GM20431 (cell line): ENCODE results near the gene CLK2.

Experiments
- in situ Hi-C: fragments of 300-500 bp; cut with MseI, MboI; formaldehyde crosslinking; loops from one replicate; pipeline ENCODE4 v1.15.0; 2020; ENCODE audit warnings: low sequenced_read_pairs; ENCODE audit not compliant: unreplicated experiment

Gene CLK2

DNA sequence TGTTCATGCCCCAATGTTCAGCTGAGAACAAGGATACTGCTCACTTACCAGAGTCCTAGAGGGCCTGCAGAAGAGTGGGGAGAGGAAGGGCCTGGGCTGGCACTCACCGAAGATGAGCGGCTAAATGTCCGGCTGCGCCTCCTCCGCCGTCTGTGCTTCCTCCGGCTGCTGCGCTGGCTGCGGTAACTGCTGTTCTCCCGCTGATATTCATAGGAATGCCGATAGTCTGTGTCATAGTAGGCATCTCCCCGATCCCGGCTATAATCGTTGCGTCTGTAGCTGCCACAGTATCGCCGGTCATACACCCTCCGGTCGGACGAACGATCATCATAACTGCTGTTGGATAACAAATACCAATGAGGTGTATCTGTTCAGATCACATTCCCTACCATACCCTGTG is 3.9 kb downstream of the CLK2 start:
- in situ Hi-C loops: no loop called here

DNA sequence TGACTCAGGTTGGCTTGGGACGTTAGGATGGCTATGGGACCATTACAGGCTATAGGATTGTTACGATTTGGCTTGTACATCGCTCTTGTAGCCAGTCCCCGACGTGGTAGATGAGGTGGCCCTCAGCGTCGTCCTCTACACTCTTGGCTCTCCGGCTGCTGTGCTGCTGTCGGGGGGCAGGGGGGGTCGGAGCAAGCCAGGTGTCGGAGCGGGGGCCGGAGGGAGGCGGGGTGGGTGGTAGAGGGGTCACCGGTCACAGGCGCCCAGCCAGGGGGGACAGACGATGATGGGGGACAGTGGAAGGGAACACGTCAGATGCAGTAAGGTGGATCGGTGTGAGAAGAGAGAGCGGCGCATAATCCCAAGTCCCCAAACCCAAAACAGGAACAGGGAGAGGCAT is 4.7 kb downstream of the CLK2 start:
- in situ Hi-C loops: no loop called here

DNA sequence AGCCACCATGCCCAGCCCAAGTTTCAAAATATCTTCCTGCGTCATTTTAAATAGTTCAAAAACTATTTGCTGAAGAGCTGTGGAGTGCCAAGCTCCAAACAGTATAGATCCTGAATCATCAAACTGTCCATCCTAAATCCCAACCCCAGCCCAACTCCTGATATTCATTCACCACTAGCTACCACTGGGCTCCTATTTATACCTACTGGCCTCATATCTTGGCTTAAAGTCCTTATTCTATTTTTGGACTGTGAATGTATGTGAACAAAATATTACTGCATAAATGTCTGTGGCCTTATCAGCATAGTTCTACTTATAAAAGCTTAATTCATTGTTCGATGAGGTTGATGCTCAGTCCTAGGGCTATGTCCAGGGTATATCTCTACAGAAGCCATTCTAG is 5.9 kb downstream of the CLK2 start:
- in situ Hi-C loops: no loop called here

DNA sequence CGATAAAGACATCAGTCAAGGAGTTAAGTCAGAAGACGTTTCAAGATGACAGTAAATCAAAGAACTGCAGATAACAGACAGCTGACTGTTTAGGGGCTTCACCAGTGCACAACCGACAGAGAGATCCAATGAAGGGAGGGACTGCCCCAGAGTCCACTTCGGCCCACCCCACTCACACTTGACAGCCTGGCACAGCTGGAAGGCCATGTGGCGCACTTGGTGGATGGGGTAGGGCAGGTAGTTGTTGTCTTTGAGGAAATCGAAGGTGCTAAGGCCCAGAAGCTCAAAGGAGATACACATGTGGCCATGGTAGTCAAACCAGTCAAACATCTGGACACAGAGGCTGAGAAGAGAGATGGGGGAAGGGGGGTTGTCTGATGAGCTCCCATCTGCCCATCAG is 6.8 kb downstream of the CLK2 start:
- in situ Hi-C loops: no loop called here

DNA sequence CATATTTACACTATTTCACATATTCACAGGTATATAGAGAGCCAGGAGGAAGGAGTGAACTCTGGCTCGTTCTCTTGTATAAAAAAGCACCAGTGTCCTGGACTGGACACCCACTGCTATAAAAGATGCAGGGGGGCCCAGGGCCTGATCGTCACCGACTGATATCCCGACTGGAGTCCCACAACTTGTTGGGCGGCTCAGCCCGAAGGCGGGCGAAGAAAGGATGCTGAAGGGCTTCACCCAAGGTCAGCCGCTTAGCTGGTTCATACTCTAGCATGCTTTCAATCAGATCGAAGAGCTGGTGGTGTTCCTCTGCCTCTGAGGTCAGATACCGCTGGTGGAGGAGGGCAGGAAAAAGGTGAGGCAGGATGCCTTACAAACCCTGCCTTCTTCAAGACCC is 10.2 kb downstream of the CLK2 start:
- in situ Hi-C loops: no loop called here

DNA sequence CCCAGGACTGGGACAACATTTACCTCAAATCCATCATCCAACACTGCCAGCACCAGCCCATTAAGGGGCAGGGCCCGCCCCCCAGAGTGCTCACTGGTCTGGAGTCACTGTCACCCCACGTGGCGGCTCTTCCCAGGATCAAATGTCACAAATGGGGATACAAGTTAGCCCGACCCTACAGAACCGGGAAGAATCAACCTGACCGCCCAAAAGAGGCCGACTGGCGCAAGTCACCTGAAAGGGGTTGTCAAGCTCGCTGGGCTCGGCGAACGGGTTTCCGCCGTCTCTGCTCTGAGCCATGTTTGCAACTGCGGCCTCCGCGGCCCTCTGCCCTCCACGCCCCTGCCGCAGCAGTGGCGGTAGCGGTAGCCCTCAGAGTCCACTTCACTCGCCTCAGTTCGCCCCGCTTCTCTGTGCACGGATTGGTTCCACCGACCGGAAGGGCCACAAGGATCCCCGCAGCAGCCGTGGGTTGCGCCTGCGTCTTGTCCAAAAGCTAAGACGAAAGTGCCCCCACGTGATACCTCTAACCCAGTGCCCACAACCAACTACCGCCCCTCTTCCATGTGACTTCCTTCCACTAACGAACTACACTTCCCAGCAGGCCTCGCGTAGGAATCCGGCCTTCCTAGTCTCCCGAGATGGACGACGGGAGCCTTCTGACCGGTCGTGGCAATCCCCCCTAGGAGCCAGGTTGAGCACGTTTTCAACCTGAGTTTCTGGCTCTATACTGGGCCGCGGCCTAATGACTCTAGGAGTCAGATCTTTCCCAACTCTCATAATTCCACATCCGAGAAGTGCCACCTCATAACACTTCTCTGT is 11.2 kb downstream of the CLK2 start, which contains the start of gene SCAMP3:
Gene SCAMP3 (minus strand): TSS at position 509 of the 822 bp plus-strand sequence. CDS start 209 bp downstream, at position 300.
- in situ Hi-C loops: no loop called here

DNA sequence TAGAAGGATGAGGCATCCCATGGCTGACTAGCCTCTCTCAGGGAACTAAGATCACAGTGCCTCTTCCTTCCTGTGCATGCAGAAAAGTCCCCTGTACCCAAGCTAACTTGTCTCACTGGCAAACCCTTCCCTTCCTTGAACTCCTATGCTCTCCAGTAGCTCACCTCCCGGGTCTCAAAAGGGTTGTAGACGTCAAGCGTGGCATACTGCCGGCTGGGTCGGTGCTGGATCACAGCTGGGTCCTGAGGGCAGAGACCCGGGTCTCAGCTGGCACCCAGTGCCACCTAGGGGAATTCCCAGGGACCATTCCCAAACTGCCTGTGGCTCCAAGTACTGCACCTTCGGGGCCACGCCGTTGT is 11.8 kb downstream of the CLK2 start:
- in situ Hi-C loops: no loop called here

DNA sequence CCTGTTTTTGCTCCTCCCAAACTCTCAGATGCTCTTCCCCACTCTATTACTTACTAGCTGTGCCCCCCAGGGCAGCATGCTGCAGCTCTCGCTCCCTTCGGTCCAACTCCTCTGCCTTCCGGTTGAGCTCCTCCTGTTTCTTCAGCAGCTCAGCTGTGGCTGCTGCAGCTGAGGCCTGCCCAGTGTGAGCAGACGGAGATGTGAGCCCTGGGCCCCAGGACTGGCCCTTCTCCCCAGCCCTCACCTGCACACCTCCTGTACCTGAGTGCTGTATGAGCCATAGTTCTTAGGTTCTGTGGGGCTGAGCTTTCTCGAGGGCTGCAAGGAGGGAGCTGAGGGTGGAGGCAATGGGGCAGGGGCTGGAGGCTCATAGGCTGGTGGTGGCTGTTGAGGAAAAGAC is 13.0 kb downstream of the CLK2 start:
- in situ Hi-C loops: no loop called here

DNA sequence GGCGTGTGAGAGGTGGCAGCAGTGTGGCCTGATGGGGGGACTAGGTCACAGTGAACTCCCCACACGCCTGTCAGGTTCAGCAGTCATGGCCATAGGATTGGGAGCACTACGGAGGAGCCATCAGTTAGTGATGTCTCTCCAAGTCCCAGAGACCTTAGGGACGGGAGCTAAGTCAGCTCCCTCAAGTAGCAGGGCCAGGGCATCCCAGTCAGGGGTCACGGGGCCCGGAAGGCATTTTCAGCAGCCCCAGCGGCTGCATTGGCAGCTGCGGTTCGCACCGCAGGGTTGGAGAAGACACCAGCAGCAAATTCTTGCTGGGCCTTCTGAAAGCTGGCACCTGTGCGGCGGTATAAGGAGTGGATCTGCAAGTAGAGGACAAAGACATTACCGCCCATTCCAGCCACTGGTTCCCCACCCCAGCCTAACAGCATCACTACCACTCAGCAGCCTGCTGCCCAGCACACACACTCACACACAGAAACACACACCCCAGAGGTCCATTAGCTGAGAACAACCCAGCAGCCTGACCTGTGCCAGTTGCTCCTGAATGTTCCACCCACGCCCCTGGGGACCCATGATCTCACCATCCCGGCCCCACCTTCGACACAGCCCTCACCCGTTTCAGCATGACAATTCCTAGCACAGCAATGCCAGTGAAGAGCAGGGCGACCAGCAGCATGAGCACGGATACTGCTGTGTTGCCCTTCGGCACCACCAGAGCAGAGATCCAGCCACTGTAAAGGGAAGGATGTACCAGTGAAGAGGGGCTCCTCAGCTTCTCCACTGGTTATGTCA is 17.0 kb downstream of the CLK2 start:
- in situ Hi-C loops: no loop called here

DNA sequence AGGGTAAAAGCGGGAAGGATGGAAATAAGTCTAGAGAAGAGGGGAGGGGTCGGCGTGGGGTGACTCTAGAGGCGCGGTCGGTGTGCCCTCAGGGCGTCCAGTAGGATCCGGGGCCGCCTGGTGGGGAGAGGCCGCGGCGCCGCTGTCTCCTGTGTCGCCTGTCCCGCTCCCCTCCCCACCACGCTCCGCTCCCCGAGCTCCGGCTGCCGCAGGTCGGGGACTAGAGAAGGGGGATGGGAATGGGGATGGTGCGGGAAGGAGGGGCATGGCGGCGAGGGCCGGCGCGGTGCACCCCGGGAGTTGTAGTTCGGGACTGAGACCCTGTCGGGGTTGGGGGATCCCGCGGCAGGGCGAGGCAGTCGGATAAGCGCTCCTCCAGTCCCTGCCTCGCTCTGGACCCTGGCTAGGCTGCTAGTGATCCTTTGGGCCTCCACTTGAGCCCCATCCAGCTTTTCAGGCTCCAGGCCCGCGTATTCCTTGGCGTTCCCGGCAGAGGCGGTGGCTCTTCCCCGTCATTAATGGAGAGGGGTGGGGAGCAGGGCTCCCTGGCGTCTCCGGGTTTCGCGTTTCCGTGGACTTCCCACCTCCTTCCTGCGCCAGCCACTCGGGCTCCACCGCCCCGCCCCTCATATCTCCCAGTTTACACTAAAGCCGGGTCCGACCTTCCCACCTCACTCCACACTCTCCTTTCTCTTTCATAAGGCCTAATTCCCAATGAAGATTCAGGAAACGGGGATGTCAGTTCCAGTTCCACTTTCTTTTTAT is 17.9 kb downstream of the CLK2 start, which contains the start of gene ENTREP3:
Gene ENTREP3 (minus strand): TSS at position 241 of the 765 bp plus-strand sequence. CDS start 606 bp downstream, outside the sequence.
- in situ Hi-C loops: no loop called here

DNA sequence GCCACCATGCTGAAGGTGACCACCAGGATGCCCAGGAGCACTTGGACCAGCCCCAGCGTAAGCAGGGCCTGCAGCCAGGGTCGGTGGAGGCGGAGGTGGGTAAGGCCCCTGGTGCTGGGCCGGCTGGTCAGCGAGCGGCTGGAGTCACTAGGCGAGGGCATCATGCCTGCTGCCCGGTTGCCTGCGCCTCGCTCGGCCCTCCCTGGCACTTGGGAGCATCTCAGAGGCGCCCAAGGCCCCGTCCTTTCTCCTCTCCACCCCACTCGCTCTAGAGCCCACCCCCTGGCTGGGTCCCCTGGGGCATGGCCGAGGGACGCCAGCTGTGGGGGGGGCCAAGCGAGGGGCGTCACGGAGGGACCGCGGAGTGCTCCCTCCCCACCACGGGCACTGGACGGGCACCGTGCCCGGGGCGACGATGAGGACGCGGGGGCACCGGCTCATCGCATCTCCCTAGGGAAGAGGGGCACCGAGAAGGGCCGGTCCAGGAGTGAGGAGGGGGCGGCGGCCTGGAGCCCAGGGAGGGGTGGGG is 18.5 kb downstream of the CLK2 start:
- in situ Hi-C loops: no loop called here

DNA sequence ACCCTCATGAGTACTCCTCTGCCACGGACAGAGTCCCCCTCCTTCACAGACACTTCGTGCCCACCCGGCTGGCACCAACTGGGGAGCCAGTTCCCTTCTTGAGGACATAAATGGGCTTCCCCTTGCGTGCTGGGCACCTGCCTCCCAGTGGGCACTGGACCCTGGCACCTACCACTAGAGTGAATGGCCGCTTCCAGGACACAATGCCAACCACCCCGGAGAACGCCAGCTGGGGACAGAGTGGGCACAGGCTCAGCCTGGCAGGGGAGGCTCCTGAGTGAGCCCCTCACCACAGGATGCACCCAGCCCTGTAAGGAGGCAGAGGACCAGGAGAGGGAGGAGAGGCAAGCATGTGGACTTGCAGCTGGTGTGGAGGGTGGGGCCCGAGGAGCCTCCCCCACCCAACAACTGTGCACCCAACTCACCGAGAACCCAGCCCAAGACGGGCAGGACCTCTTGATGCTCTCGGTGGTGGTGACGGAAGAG is 19.0 kb downstream of the CLK2 start:
- in situ Hi-C loops: no loop called here

DNA sequence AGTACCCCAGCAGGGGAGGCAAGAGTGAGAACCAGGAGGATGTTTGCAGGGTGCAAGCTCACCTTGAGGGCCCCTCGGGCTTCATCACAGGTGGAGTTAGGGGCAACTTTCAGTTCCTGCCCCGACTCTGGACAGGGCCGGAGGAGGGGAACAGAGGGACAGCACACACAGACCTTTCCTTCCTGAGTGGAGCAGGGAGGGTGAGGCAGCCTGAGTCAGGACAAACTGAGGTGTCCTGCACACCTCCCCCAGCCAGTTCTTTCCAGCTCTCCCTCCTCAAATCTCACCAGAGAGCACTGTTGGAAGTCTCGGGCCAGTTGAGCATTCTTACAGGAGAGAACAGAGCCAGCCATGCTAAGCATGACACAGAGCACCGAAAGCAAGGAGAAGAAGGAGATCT is 19.5 kb downstream of the CLK2 start:
- in situ Hi-C loops: no loop called here

DNA sequence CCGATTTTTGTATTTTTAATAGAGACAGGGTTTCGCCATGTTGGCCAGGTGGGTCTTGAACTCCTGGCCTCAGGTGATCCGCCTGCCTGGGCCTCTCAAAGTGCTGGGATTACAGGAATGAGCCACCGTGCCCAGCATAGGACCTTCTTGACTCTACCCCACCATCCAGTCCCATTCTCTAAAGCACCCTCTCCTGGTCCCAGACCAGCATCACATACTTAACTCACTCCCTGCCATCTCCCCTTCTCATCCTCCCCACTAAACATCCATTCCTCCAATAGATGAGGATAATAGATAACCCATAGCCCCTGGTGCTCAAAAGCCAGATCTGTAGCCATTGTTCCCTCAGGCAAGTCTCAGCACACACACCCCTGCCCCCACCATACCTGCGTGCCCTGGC is 20.1 kb downstream of the CLK2 start:
- in situ Hi-C loops: no loop called here

DNA sequence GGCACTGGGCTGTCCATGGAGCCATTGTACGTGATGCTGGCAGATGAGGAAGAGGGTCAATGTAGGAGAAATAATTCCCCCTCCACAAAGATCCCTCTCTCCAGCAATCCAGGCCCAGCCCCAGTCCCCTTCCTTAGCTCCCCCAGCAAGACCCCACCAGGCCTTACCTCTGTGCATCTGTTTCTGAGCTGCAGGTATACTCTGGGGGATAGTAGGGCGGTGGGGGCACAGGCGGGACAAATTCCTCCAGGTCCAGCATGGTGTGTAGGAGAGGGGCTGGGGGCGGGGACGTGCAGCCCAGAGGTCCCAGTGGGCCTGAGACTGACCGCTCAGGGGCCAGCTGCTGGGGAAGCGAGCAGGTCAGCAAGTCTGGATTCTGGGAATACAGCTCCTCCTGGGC is 21.7 kb downstream of the CLK2 start:
- in situ Hi-C loops: no loop called here

DNA sequence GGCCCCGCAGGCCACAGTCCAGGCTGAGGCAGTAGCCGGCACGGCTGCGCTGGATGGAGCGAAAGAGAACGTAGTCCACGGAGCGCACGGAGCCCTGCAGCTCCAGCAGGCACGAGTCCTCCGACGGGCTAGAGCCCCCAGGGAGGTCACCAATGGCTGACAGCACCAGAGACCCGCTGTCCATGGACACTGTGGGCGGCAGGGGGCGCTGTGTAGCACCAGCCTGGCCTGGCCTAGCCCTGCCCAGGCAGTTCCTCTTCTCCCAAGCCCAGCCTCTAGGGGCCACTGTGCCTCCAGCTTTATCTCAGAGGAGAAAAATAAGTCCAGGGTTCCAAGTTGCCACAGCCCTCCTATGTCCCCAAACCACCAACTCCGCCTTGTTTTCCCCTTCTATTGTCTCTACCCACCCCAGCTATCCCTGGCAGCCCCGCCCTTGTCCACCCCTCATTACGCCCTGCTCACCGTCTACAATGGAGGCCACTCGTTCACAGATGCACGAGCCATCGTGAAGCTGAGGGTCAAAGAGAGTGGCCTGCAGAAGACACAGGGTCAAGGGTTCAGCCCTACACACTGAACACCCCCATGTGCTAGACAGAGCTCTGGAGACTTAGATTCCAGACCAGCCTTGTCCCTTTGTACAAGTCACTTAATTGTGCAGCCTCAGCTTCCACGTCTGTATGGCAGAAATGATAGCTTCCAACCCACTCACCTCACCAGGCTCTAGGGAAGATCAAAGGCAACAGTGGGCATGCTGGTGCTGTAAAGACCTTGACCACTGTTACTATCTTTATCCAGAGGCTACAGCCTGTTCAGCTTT is 22.5 kb downstream of the CLK2 start:
- in situ Hi-C loops: no loop called here

DNA sequence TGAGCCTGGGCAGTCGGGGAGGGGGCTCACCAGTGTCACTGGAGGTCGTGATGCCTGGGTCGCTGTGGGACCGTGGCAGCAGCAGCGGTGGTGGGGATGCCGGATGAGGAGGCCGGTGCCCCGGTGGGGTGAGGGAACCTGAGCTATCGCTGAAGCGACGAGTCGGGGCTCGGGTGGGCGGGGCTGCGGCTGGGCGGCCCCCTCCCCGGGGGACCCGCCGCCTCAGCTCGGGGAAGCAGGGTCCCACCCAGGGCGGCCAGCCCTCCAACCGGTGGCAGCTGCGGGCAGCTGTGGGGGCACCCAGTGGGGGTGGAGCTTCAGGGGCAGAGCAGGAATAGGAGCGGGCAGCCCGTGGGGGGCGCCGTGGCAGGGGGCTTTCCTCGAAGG is 23.1 kb downstream of the CLK2 start:
- in situ Hi-C loops: no loop called here

DNA sequence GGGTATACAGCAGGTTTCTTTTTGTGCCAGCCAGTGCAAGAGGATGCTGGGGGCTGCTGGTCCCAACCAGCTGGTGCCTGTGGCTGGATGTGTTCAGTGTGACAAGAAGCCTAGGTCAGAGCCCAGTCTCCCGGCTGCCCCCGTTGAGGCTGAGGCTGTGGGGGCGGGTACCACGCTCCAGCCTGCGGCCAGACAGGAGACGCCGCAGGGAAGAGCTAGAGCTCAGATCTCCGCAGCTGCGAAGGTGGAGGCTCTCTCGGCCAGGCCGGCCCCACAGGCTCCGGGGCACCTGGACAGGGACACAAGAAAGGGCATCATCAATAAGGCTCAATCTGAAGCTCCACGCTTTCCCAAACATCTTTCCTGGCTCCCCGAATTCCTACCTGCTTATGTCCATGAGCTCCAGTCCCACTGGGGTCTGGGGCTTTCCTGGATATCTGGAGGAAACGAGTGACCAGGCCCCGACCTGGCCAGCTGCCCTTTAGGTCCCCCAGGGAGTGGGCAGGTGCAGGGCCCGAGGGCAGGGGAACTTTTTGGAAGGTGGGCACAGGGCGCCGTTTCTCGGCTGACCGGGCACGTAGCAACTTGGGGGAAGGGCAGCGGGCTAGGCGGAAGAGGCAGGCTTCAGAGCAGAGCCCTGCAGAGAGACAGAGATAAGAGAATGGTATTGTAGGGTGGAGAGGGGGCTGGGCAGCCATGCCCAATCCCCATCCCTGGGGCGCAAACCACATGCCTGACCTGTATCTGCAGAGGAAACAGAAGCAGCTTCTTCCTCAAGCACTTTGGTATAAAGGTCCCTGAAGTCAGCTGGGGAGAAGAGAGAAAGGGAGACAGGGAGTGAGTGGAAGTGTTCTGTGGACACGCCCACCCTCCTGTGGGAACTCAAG is 25.4 kb downstream of the CLK2 start:
- in situ Hi-C loops: no loop called here
